HepG2 (cell line): ENCODE measurements around the gene ZFP69B. TPM values are rescaled to one million over a fixed set of nuclear protein-coding genes. Genes with fewer than 3 reads are reported as not detected.

Experiments
- ATAC-seq: fragments of 200-7000 bp; cut with Tn5 transposase; 3 replicates; pipeline ENCODE4 v1.9.1; 2020; ENCODE audit warnings: mild to moderate bottlenecking, moderate library complexity
- BruUV-seq: library from RNA; stranded (reverse); fragments of 400-500 nt; replicated peaks from 2 replicates; lab custom pipeline; 2021; lab: Mats Ljungman, UMichigan
- CTCF ChIA-PET: fragments of 300-600 bp; formaldehyde crosslinking; extraction: SDS; loops from one replicate; lab custom pipeline; 2021; ENCODE audit warnings: low total read pairs, inconsistent platforms, low intra/inter-chr PET ratio; lab: Yijun Ruan, JAX
- POLR2A ChIA-PET: fragments of 350-600 bp; sonication (Branson Sonifier 250); formaldehyde crosslinking; loops from one replicate; lab custom pipeline; 2020; ENCODE audit warnings: antibody characterized with exemption, inconsistent platforms; lab: Yijun Ruan, JAX
- DNase-seq: peaks from one replicate; pipeline ENCODE4 v3.0.0-alpha.2; 2015; ENCODE audit warnings: low spot score
- FAIRE-seq: peaks from 3 replicates; lab custom pipeline; 2011; peaks lifted over from hg19 to GRCh38; lab: Jason Lieb, UNC
- H2AFZ ChIP-seq: one replicate; pipeline ENCODE4 v1.6.1; 2011; ENCODE audit warnings: low read length, inconsistent platforms
- H3K27ac ChIP-seq: fragments of 300-600 bp; 3 replicates; pipeline ENCODE4 v1.8.0; 2011; ENCODE audit warnings: mixed run types, mild to moderate bottlenecking, mixed read lengths, low read length, inconsistent platforms; ENCODE audit not compliant: insufficient read depth; ENCODE audit errors: extremely low read length
- H3K27me3 ChIP-seq, 2 experiments: fragments of 200-600 bp in 1 of 2; 2 replicates in 1 of 2; 3 replicates in 1 of 2; pipeline versions ENCODE4 v1.6.0 to v1.8.0; 2011; ENCODE audit warnings: low read length in 2 of 2, mild to moderate bottlenecking in 2 of 2, moderate library complexity in 2 of 2, inconsistent platforms in 1 of 2; ENCODE audit not compliant: insufficient read depth in 2 of 2, control insufficient read depth in 1 of 2
- H3K36me3 ChIP-seq, 2 experiments: fragments of 200-600 bp in 1 of 2; replicated peaks in 1 of 2; 2 replicates in 1 of 2; 3 replicates in 1 of 2; pipeline versions ENCODE4 v1.5.1 to v1.8.0; 2011; ENCODE audit warnings: low read length in 2 of 2, inconsistent platforms in 1 of 2; ENCODE audit not compliant: insufficient read depth in 2 of 2, control insufficient read depth in 1 of 2
- H3K4me1 ChIP-seq: 2 replicates; pipeline ENCODE4 v1.5.1; 2012; ENCODE audit warnings: low read length, inconsistent platforms; ENCODE audit not compliant: insufficient read depth
- H3K4me2 ChIP-seq: 2 replicates; pipeline ENCODE4 v1.6.0; 2011; ENCODE audit warnings: low read depth, low read length, inconsistent platforms
- H3K4me3 ChIP-seq, 3 experiments: fragments of 200-600 bp in 1 of 3; sonication (generic), shearing (Covaris generic) in 1 of 3; replicated peaks in 1 of 3; 2 replicates each; pipeline ENCODE4 v1.5.1; 2011 to 2016; ENCODE audit warnings: low read length in 3 of 3, inconsistent platforms in 2 of 3, low read depth in 2 of 3, mild to moderate bottlenecking in 2 of 3, control low read depth in 1 of 3, mixed read lengths in 1 of 3; ENCODE audit not compliant: insufficient read depth in 1 of 3
- H3K79me2 ChIP-seq: one replicate; pipeline ENCODE4 v1.6.1; 2011; ENCODE audit warnings: low read length, inconsistent platforms; ENCODE audit not compliant: insufficient read depth
- H3K9ac ChIP-seq: 2 replicates; pipeline ENCODE4 v1.6.0; 2011; ENCODE audit warnings: mild to moderate bottlenecking, low read depth, low read length, inconsistent platforms; ENCODE audit not compliant: insufficient read depth
- H3K9me3 ChIP-seq: 2 replicates; pipeline ENCODE4 v1.5.1; 2012; ENCODE audit warnings: mild to moderate bottlenecking, low read length
- H4K20me1 ChIP-seq: 2 replicates; pipeline ENCODE4 v1.6.0; 2011; ENCODE audit warnings: inconsistent platforms, mild to moderate bottlenecking, low read length, moderate library complexity; ENCODE audit not compliant: insufficient read depth
- CBX5 ChIP-seq: sonication (generic); formaldehyde crosslinking; IDR thresholded peaks from 2 replicates; pipeline ENCODE4 v1.4.0; 2020; ENCODE audit warnings: missing genetic modification reagents, borderline replicate concordance
- FIP1L1 ChIP-seq: fragments of 200-400 bp; formaldehyde crosslinking; IDR thresholded peaks from 2 replicates; pipeline ENCODE4 v1.6.1; 2018; ENCODE audit warnings: low read depth, mild to moderate bottlenecking, low read length, moderate library complexity, borderline replicate concordance; ENCODE audit not compliant: insufficient read depth
- HBP1 ChIP-seq: IDR thresholded peaks from 2 replicates; pipeline ENCODE4 v1.6.1; 2016; ENCODE audit warnings: low read depth, control low read depth
- HDAC1 ChIP-seq: sonication (generic); formaldehyde crosslinking; IDR thresholded peaks from 2 replicates; pipeline ENCODE4 v1.5.1; 2020; ENCODE audit warnings: mild to moderate bottlenecking, missing genetic modification reagents
- KDM6A ChIP-seq: IDR thresholded peaks from 2 replicates; pipeline ENCODE4 v1.6.1; 2016; ENCODE audit warnings: low read depth
- ONECUT2 ChIP-seq: sonication (generic); formaldehyde crosslinking; IDR thresholded peaks from 2 replicates; pipeline ENCODE4 v1.4.0; 2020; ENCODE audit warnings: missing genetic modification reagents
- PHF21A ChIP-seq: sonication (generic); formaldehyde crosslinking; IDR thresholded peaks from 2 replicates; pipeline ENCODE4 v1.5.0; 2020; ENCODE audit warnings: mild to moderate bottlenecking, missing genetic modification reagents
- PTBP1 ChIP-seq: fragments of 200-400 bp; formaldehyde crosslinking; IDR thresholded peaks from 2 replicates; pipeline ENCODE4 v1.6.1; 2018; ENCODE audit warnings: low read length, low read depth; ENCODE audit not compliant: poor library complexity, severe bottlenecking
- RXRB ChIP-seq: IDR thresholded peaks from 2 replicates; pipeline ENCODE4 v1.6.1; 2016; ENCODE audit warnings: borderline replicate concordance, missing genetic modification reagents, missing compliant biosample characterization
- SNAPC5 ChIP-seq: sonication (generic); formaldehyde crosslinking; IDR thresholded peaks from 2 replicates; pipeline ENCODE4 v1.8.1; 2023; ENCODE audit warnings: mild to moderate bottlenecking, missing genetic modification reagents, borderline replicate concordance
- WIZ ChIP-seq: sonication (generic); formaldehyde crosslinking; IDR thresholded peaks from 2 replicates; pipeline ENCODE4 v1.5.1; 2020; ENCODE audit warnings: mild to moderate bottlenecking, missing genetic modification reagents
- ZNF124 ChIP-seq: sonication (generic); formaldehyde crosslinking; IDR thresholded peaks from 2 replicates; pipeline ENCODE4 v1.4.0; 2020; ENCODE audit warnings: missing genetic modification reagents
- ZNF256 ChIP-seq: sonication (generic); formaldehyde crosslinking; conservative IDR thresholded peaks from 2 replicates; pipeline ENCODE4 v1.4.0; 2020; ENCODE audit warnings: missing genetic modification reagents
- ZNF33B ChIP-seq: sonication (generic); formaldehyde crosslinking; IDR thresholded peaks from 2 replicates; pipeline ENCODE4 v1.5.1; 2020; ENCODE audit warnings: mild to moderate bottlenecking, missing genetic modification reagents
- ZNF660 ChIP-seq: sonication (generic); formaldehyde crosslinking; IDR thresholded peaks from 2 replicates; pipeline ENCODE4 v1.5.1; 2020; ENCODE audit warnings: mild to moderate bottlenecking, low read depth, missing genetic modification reagents, borderline replicate concordance
- WGBS: methylation state at CpG from one replicate; pipeline ENCODE4 v1.1.6; 2017; ENCODE audit warnings: low lambda C conversion rate; 5-methylcytosine and 5-hydroxymethylcytosine counted together
- in situ Hi-C: cut with HindIII; loops from 2 replicates; pipeline ENCODE4 v1.10.0; 2017; ENCODE audit warnings: low pct_unique_long_range_greater_than_20kb; ENCODE audit not compliant: extremely low pct_ligation_motif_present
- intact Hi-C: fragments of 100-400 bp; cut with micrococcal nuclease; formaldehyde crosslinking; loops from one replicate; pipeline ENCODE4 v1.10.0; 2022; ENCODE audit not compliant: unreplicated experiment
- polyA plus RNA-seq, 8 experiments: library from polyadenylated mRNA; depleted of rRNA in 3 of 8; stranded (reverse) in 7 of 8; unstranded in 1 of 8; fragments of >200 nt; fragmentation: Illumina TruSeq in 4 of 8; extraction: Trizol in 4 of 8; gene quantifications; 2 replicates each; pipeline versions ENCODE4 v1.2.1 to v1.2.3, GENCODE V29; 2011 to 2016; ENCODE audit warnings: low read depth in 4 of 8, missing spikeins in 1 of 8, mixed read lengths in 1 of 8; ENCODE audit not compliant: insufficient read depth in 1 of 8
- total RNA-seq, 5 experiments: library from RNA; depleted of rRNA; stranded (reverse); fragments of >200 nt; fragmentation: Illumina TruSeq; extraction: Trizol; gene quantifications; 2 replicates each; pipeline ENCODE4 v1.2.3, GENCODE V29; 2016; ENCODE audit warnings: low read depth in 1 of 5
- TF ChIP-seq, protein P1 (sequence below): sonication (generic); formaldehyde crosslinking; IDR thresholded peaks from 2 replicates; pipeline ENCODE4 v1.4.0; 2020; ENCODE audit warnings: missing genetic modification reagents, borderline replicate concordance
- TF ChIP-seq, protein P2 (sequence below): sonication (generic); formaldehyde crosslinking; IDR thresholded peaks from 2 replicates; pipeline ENCODE4 v1.8.1; 2023; ENCODE audit warnings: missing genetic modification reagents, inconsistent platforms, borderline replicate concordance

Gene ZFP69B
- total and polyA plus RNA-seq, 2 of the 13 experiments (the other 11 are each of a cell fraction or from before 2014, with no cell fraction given): 4.6 to 7.7 TPM

DNA sequence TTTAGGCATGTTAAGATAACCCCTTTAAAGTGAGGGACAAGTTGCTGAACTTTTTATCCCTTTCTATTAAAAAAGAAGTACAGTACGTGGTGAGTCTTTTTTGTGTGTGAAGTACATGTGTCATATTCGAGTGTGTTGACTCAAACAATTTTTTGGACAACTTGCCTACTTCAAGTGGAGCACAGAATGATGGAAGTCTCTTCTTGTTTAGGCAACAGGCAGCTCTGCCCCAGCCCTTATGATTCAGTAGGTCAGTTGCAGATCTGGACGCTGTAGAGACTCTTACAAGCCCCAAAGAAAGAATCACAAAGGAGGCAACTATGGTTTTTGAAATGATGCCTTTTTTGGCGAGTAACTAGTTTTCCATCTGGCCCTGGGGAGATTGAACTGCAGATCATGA, 14.4 kb upstream of the ZFP69B start:
- FAIRE-seq (no peak), ATAC-seq (no peak), DNase-seq (no peak)
- Histone ChIP-seq H3K9me3 (no peaks in the 10 kb centered on the region), H3K4me1 (peaks cover 24% of the 10 kb centered on the region), H3K36me3 (no peaks in the 10 kb centered on the region), H4K20me1 (no peaks in the 10 kb centered on the region), H3K4me2 (no peak overlapping the region), H2AFZ (no peak overlapping the region), H3K27ac (no peak overlapping the region), H3K27me3 (no peaks in the 10 kb centered on the region), H3K79me2 (no peaks in the 10 kb centered on the region), H3K9ac (no peak overlapping the region), H3K4me3 (no peak overlapping the region)
- ChIA-PET CTCF (no interaction called here), POLR2A (no interaction called here)
- no TSS peak for BruUV-seq
- intact Hi-C loops (no loop called here), in situ Hi-C loops (no loop called here)
- 84% methylated on average over 3 of the region's 4 CpGs for WGBS
- no peak for TF ChIP-seq RXRB (CRISPR knock-in tag)
- no peak for TF ChIP-seq PTBP1
- TF ChIP-seq SNAPC5 (CRISPR knock-in tag): no peak
- no peak for TF ChIP-seq HDAC1
- TF ChIP-seq KDM6A (CRISPR knock-in tag): no peak
- no peak for TF ChIP-seq ONECUT2 (CRISPR knock-in tag)
- no peak for TF ChIP-seq CBX5 (CRISPR knock-in tag)
- TF ChIP-seq, protein P1, sequence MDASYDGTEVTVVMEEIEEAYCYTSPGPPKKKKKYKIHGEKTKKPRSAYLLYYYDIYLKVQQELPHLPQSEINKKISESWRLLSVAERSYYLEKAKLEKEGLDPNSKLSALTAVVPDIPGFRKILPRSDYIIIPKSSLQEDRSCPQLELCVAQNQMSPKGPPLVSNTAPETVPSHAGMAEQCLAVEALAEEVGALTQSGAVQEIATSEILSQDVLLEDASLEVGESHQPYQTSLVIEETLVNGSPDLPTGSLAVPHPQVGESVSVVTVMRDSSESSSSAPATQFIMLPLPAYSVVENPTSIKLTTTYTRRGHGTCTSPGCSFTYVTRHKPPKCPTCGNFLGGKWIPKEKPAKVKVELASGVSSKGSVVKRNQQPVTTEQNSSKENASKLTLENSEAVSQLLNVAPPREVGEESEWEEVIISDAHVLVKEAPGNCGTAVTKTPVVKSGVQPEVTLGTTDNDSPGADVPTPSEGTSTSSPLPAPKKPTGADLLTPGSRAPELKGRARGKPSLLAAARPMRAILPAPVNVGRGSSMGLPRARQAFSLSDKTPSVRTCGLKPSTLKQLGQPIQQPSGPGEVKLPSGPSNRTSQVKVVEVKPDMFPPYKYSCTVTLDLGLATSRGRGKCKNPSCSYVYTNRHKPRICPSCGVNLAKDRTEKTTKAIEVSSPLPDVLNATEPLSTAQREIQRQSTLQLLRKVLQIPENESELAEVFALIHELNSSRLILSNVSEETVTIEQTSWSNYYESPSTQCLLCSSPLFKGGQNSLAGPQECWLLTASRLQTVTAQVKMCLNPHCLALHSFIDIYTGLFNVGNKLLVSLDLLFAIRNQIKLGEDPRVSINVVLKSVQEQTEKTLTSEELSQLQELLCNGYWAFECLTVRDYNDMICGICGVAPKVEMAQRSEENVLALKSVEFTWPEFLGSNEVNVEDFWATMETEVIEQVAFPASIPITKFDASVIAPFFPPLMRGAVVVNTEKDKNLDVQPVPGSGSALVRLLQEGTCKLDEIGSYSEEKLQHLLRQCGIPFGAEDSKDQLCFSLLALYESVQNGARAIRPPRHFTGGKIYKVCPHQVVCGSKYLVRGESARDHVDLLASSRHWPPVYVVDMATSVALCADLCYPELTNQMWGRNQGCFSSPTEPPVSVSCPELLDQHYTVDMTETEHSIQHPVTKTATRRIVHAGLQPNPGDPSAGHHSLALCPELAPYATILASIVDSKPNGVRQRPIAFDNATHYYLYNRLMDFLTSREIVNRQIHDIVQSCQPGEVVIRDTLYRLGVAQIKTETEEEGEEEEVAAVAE (CRISPR knock-in tag): no peak
- TF ChIP-seq WIZ (CRISPR knock-in tag): no peak
- no peak for TF ChIP-seq ZNF124 (CRISPR knock-in tag)
- TF ChIP-seq ZNF256 (CRISPR knock-in tag): no peak
- TF ChIP-seq ZNF33B (CRISPR knock-in tag): no peak
- no peak for TF ChIP-seq FIP1L1
- no peak for TF ChIP-seq PHF21A
- TF ChIP-seq, protein P2, sequence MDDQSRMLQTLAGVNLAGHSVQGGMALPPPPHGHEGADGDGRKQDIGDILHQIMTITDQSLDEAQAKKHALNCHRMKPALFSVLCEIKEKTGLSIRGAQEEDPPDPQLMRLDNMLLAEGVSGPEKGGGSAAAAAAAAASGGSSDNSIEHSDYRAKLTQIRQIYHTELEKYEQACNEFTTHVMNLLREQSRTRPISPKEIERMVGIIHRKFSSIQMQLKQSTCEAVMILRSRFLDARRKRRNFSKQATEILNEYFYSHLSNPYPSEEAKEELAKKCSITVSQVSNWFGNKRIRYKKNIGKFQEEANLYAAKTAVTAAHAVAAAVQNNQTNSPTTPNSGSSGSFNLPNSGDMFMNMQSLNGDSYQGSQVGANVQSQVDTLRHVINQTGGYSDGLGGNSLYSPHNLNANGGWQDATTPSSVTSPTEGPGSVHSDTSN (CRISPR knock-in tag): no peak
- TF ChIP-seq HBP1 (CRISPR knock-in tag): no peak
- TF ChIP-seq ZNF660 (CRISPR knock-in tag): no peak
